ENCODE measurements around the gene TTC1.
"Not testable (repeated sequence)": the region's sequence is repeated elsewhere in the genome, so short reads cannot be mapped to it uniquely, and the experiment has no call there.

The TTC1 gene

DNA sequence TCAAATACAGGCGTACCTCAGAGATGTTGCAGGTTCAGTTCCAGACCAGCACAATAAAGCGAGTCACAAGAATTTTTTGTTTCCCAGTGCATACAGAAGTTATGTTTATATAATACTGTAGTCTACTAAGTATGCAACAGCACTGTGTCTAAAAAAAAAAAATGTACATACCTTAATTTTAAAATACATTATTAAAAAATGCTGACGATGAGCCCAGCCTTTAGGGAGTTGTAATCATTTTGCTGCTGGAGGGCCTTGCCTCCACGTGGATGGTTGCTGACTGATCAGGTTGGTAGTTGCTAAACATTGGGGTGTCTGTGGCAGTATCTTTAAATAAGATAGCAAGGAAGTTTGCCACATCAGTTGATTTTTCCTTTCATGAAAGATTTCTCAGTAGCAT is 48.3 kb downstream of the TTC1 start:
- no peak for DNase-seq
- Histone ChIP-seq H3K9me3 (no peaks in the 10 kb centered on the region), H3K4me1 (no peaks in the 10 kb centered on the region), H3K36me3 (peaks cover 26% of the 10 kb centered on the region), H3K27me3 (no peaks in the 10 kb centered on the region), H3K4me3 (ENCODE audit: low read depth, low read length) (no peak overlapping the region)
- TF ChIP-seq, protein P1, sequence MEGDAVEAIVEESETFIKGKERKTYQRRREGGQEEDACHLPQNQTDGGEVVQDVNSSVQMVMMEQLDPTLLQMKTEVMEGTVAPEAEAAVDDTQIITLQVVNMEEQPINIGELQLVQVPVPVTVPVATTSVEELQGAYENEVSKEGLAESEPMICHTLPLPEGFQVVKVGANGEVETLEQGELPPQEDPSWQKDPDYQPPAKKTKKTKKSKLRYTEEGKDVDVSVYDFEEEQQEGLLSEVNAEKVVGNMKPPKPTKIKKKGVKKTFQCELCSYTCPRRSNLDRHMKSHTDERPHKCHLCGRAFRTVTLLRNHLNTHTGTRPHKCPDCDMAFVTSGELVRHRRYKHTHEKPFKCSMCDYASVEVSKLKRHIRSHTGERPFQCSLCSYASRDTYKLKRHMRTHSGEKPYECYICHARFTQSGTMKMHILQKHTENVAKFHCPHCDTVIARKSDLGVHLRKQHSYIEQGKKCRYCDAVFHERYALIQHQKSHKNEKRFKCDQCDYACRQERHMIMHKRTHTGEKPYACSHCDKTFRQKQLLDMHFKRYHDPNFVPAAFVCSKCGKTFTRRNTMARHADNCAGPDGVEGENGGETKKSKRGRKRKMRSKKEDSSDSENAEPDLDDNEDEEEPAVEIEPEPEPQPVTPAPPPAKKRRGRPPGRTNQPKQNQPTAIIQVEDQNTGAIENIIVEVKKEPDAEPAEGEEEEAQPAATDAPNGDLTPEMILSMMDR (IDR thresholded peaks at IDR 0.05; ENCODE audit: low read depth, low read length) = no peak

DNA sequence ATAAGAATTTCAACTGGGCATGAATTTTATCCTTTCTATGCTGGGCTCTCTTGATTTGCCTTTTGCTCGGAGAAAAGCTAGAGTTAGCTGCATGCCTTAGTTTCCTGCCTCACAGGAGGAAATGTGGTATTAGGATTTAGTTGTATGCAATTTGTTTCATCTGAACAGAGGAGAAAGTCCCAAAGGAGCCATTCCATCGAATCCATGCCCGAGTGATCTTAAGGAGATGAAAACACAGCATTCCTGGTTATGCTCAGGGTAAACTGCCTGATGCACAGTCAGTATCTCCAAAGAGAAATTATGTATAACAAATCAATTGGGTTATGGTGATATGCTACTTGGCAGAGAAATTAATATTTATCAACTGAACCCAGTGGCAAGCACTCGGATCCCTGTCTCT is 51.1 kb downstream of the TTC1 start:
- no peaks in the 10 kb centered on the region for H3K4me1 ChIP-seq
- no peaks in the 10 kb centered on the region for H3K9me3 ChIP-seq
- H3K27me3 ChIP-seq = no peaks in the 10 kb centered on the region
- DNase-seq = no peak
- TF ChIP-seq, protein P1 (IDR thresholded peaks at IDR 0.05; ENCODE audit: low read depth, low read length) = no peak
- H3K36me3 ChIP-seq = peaks cover 18% of the 10 kb centered on the region
- H3K4me3 ChIP-seq (ENCODE audit: low read depth, low read length) = no peak overlapping the region

DNA sequence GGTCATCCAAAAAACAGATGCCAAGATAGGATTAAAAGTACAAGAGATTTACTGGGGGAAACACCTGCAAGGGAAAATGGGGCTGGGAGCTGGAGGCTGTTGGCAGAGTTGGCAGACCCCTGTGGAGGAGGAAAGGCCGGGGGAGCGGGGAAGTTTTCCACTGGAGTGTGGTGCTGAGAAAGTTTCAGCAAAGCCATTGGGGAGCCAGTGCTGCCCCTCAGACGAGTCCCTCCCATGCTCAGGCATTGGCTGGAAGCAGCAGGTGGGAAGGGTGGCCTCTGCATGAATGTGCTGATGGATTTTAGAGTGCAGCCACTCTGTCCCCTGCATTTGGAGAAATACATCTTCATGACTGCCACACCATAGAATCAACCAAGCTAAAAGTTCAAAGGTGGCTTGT is 52.8 kb downstream of the TTC1 start:
- peaks cover 18% of the 10 kb centered on the region for H3K36me3 ChIP-seq
- TF ChIP-seq, protein P1 (IDR thresholded peaks at IDR 0.05; ENCODE audit: low read depth, low read length) = no peak
- no peaks in the 10 kb centered on the region for H3K27me3 ChIP-seq
- no peaks in the 10 kb centered on the region for H3K4me1 ChIP-seq
- H3K4me3 ChIP-seq (ENCODE audit: low read depth, low read length) = no peak overlapping the region
- DNase-seq = no peak
- H3K9me3 ChIP-seq = no peaks in the 10 kb centered on the region

DNA sequence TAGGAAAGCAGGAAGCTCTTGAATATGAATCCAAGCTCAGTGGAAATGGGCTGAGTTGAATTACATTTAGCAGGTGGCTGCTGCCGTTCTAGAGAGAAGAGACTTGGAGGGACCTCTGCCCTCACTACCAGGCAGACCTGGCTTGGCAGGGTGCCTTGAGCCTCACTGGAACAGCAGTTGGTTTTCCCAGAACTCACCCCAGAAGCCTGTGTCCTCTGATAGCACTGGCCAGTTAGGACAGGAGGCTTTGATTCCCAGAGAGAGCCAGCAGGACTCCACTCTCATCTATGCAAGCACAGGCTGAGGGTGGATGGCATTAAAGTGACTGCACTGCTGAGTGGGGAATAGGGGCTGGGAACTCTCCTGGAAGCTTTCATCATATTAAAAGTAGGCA is 55.5 kb downstream of the TTC1 start:
- peaks cover 18% of the 10 kb centered on the region for H3K36me3 ChIP-seq
- no peaks in the 10 kb centered on the region for H3K27me3 ChIP-seq
- H3K4me3 ChIP-seq (ENCODE audit: low read depth, low read length) = no peak overlapping the region
- no peaks in the 10 kb centered on the region for H3K4me1 ChIP-seq
- TF ChIP-seq, protein P1 (IDR thresholded peaks at IDR 0.05; ENCODE audit: low read depth, low read length) = no peak
- no peaks in the 10 kb centered on the region for H3K9me3 ChIP-seq
- DNase-seq = peak; percentile 35

DNA sequence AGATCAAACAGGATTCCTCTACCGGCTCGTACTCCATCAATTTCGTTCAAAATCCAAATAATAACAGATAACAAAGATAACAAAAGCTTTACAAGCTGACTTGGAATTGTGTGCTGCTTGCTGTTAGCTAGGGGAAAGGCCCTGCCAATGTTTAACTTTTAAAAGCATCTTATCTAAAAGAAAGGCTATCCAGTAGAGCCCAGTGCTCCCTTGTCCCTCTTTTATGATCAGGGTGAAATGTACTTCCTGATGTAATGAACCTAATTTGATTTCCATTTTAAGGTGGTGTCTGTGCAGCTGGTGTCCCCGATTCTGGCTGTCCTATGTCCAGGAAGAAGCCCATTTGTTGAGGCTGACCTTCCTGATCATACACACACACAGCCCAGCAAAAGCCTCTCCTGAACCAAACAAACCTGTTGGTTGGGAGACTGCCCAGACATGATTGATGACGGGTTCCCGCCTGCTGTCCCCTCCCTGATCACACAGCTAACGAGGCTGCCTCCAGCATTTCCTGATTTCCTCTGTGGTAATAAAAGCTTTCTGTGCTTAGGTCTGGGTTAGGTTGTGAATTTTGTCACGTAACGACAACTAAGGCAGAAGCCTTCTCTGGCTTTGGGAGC is 56.2 kb downstream of the TTC1 start:
- DNase-seq = no peak
- TF ChIP-seq, protein P1 (IDR thresholded peaks at IDR 0.05; ENCODE audit: low read depth, low read length) = no peak
- Histone ChIP-seq H3K4me3 (ENCODE audit: low read depth, low read length) (no peak overlapping the region), H3K36me3 (peaks cover 15% of the 10 kb centered on the region), H3K27me3 (no peaks in the 10 kb centered on the region), H3K9me3 (no peaks in the 10 kb centered on the region), H3K4me1 (no peaks in the 10 kb centered on the region)

DNA sequence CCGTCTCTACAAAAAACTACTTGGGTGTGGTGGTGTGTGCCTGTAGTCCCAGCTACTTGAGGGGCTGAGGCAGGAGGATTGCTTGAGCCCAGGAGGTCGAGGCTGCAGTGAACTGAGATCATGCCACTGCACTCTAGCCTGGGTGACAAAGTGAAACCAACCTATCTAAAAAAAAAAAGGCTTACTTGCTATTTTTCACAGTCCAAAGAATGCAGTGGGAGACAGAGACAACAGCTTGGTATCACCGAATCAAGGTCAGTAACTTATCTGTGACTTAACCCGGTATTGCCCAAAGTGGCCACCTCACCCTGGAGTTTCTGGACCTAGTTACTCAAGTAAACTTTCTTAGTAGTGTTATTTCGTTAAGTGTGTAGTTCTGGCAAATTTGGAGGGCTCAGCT is 60.2 kb downstream of the TTC1 start:
- H3K4me1 ChIP-seq; H3K4me3 ChIP-seq (ENCODE audit: low read depth, low read length); H3K27me3 ChIP-seq; H3K36me3 ChIP-seq; DNase-seq; H3K9me3 ChIP-seq: not testable (repeated sequence)

DNA sequence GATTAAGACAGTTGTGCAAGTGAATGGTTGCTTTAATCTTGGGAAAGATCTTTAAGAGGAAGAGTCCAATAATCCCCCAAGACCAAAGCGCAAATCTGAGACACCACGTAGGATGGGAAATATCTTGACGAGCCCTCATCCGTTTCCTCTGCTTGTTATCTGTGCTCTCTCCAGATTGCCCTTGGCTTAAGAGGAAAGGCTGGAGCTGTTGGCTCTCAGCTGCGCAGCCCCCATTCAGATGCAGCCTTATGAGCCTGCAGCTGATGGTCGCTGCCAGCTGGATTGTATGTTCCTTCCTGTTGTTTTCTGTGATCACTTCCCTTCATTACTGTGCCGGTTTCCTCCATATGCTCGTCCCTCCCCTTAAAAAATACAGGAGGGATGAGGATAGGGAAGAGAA is 62.6 kb downstream of the TTC1 start:
- Histone ChIP-seq H3K4me3 (ENCODE audit: low read depth, low read length) (no peak overlapping the region), H3K36me3 (peaks cover 2% of the 10 kb centered on the region; the same call in 1 of the 2 replicates), H3K9me3 (no peaks in the 10 kb centered on the region), H3K27me3 (no peaks in the 10 kb centered on the region), H3K4me1 (peaks cover 8% of the 10 kb centered on the region)
- TF ChIP-seq, protein P1 (IDR thresholded peaks at IDR 0.05; ENCODE audit: low read depth, low read length) = no peak
- DNase-seq = peak; percentile 50

All from BE2C (cell line).